C4-2B (cell line): ENCODE measurements around the gene ASB13.

Experiments
- CTCF ChIP-seq: fragments of 450-650 bp; conservative IDR thresholded peaks from 2 replicates; pipeline ENCODE4 v1.5.1; 2017; ENCODE audit warnings: mild to moderate bottlenecking
- ZFX ChIP-seq: fragments of 450-650 bp; IDR thresholded peaks from 2 replicates; pipeline ENCODE4 v1.6.1; 2017

- no peak for TF ChIP-seq CTCF
- TF ChIP-seq ZFX = no peak
Observed at GRCh38 chr10:5692461-5693358, 26.3 kb upstream of the ASB13 start.
